Small intestine (tissue), 7 donors: ENCODE measurements around the gene SDF2L1. TPM values are rescaled to one million over a fixed set of nuclear protein-coding genes. Genes with fewer than 3 reads are reported as not detected.

Source experiments
- DNase-seq, 2 donors: peaks; one replicate each; pipeline versions ENCODE4 v3.0.0 to v3.0.0-alpha.2; 2013
- FAIRE-seq: peaks from 2 replicates; lab custom pipeline; 2012; peaks lifted over from hg19 to GRCh38; lab: Jason Lieb, UNC
- H3K27ac ChIP-seq, 3 donors: one replicate each; pipeline ENCODE4 v1.5.1; 2013; ENCODE audit warnings: low read length in 2 of 3, mild to moderate bottlenecking in 2 of 3, control low read depth in 1 of 3, inconsistent platforms in 1 of 3, low read depth in 1 of 3, moderate library complexity in 1 of 3
- H3K27me3 ChIP-seq, 3 donors: one replicate each; pipeline ENCODE4 v1.6.1; 2013; ENCODE audit warnings: low read length in 3 of 3, inconsistent platforms in 1 of 3; ENCODE audit not compliant: control insufficient read depth in 3 of 3, insufficient read depth in 3 of 3
- H3K36me3 ChIP-seq, 3 donors: one replicate each; pipeline ENCODE4 v1.6.1; 2013; ENCODE audit warnings: low read length in 3 of 3, inconsistent platforms in 1 of 3, low read depth in 1 of 3, mild to moderate bottlenecking in 1 of 3, moderate library complexity in 1 of 3; ENCODE audit not compliant: control insufficient read depth in 3 of 3, insufficient read depth in 2 of 3
- H3K4me1 ChIP-seq, 3 donors: one replicate each; pipeline ENCODE4 v1.6.1; 2013; ENCODE audit warnings: low read length in 2 of 3, inconsistent platforms in 1 of 3, low read depth in 1 of 3, mild to moderate bottlenecking in 1 of 3, moderate library complexity in 1 of 3; ENCODE audit not compliant: control insufficient read depth in 3 of 3, insufficient read depth in 2 of 3
- H3K4me3 ChIP-seq, 3 donors: one replicate each; pipeline ENCODE4 v1.5.1; 2013; ENCODE audit warnings: low read length in 3 of 3, control low read depth in 1 of 3, inconsistent platforms in 1 of 3, low read depth in 1 of 3, mild to moderate bottlenecking in 1 of 3, moderate library complexity in 1 of 3
- H3K9me3 ChIP-seq, 2 donors: one replicate each; pipeline ENCODE4 v1.6.1; 2013; ENCODE audit warnings: low read depth in 1 of 2, low read length in 1 of 2; ENCODE audit not compliant: control insufficient read depth in 2 of 2, insufficient read depth in 1 of 2
- WGBS, 3 donors: extraction: QIAGEN DNeasy Blood & Tissue Kit; methylation state at CpG; one replicate each; pipeline ENCODE4 v1.1.7; 2013; 5-methylcytosine and 5-hydroxymethylcytosine counted together
- polyA plus RNA-seq, 4 donors: library from polyadenylated mRNA; stranded (reverse) in 3 of 4; unstranded in 1 of 4; fragments of 200-250 nt in 3 of 4; fragments of 120-200 nt in 1 of 4; gene quantifications; one replicate each; pipeline versions ENCODE4 v1.2.1 to v1.2.3, GENCODE V29; 2013
- donor health status: healthy with polysubstance abuse.
- donor health status: control.
- donor health status: control.
- donor health status: Bipolar disorder and iron deficiency.
- donor health status: healthy.

The SDF2L1 gene
- polyA plus RNA-seq, 4 donors = 25.9 to 125 (median 49.8) TPM

DNA sequence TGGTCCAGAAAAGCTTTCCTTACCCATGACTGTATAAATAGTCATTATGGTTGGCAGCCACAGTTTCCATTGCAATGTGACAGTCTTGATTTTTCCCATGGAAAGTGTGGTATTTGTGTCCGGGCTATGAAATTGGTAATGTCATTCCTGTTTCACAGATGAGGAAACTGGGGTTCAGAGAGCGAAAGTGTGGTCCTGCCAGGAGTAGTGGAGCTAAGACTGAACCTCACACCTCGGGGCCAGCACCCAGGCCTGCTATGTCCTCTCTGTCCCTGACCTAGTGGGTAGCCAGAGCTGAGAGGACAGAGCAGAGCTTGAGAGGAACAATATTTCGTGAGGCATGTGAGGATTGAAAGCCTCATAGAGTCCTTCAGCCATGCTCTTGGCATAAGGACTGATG lies 11.1 kb upstream of the SDF2L1 start:
- Histone ChIP-seq H3K9me3 (no peaks in the 10 kb centered on the region), H3K4me3 (no peak overlapping the region), H3K27ac (no peak overlapping the region), H3K4me1 (peaks cover 0 to 12% (median 3%) of the 10 kb centered on the region in 3 donors), H3K36me3 (peaks cover 0 to 26% (median 3%) of the 10 kb centered on the region in 3 donors), H3K27me3 (no peaks in the 10 kb centered on the region)
- DNase-seq (no peak), FAIRE-seq (no peak)
- 88 to 89% (median 89%) methylated on average over 4 of the region's 4 CpGs for WGBS, 3 donors

DNA sequence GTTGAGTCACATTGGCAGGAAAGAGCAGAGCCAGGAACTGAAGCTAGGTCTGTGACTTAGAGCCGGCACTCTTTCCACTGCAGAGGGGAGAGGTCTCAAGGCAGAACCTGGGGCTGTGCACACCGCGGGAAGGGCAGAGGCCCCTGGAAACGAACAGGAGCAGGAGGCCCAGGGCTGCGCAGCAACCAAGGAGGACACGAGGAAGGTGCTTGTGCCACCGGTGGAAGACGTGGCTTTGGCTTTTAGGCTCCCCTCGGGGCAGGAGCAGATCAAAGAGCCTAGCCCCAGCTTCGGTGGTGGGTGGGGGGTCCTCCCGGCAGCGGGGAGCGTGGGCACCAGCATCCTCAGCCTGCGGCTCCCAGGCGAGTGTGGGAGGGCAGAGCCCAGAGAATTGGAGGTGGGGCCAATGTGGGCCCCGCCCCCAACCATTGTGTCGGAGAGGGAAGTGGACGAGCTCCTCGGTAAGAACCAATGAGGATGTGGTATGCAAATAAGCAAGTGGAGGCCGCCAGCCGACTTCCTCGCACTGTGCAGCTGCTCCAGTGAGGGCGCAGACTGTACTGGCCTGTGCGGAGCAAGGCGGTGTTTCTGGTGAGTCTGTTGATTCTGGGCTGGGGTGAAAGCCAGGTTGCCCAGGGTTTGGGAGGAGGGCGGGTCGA lies 9.7 kb upstream of the SDF2L1 start, which contains the start of gene CCDC116:
Gene CCDC116 (plus strand): TSS at position 524 of the 659 bp plus-strand sequence. CDS start 422 bp downstream, outside the sequence.
- FAIRE-seq = no peak
- DNase-seq = no peak
- Histone ChIP-seq H3K4me1 (peaks cover 0 to 12% (median 3%) of the 10 kb centered on the region in 3 donors), H3K36me3 (peaks cover 0 to 14% (median 3%) of the 10 kb centered on the region in 3 donors), H3K27ac (peak within 1 kb of the TSS in 1 of 3 donors; percentile 31), H3K9me3 (no peaks in the 10 kb centered on the region), H3K4me3 (no peak within 1 kb of the TSS), H3K27me3 (no peaks in the 10 kb centered on the region)
- WGBS, 3 donors = 52 to 91% (median 78%) methylated on average over 27 of the region's 27 CpGs

DNA sequence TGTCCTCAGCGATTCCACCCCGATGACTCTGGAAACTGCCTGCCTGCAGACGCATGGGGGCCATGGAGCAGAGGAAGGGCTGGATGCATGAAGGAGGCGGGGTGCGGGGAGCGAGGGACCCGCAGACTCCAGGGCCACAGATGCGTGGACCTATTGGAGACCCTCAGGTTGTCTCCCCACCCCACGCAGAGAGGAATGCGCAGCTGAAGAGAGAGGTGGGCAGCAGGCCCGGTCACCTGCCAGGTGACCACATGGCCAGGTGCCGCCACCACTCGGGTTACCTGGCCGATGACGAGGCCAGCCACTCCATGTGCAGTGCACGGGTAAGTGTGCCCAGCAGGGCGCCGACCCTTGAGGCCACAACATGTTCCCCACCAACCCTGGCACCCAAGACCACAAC lies 9.2 kb upstream of the SDF2L1 start:
- DNase-seq (no peak), FAIRE-seq (no peak)
- Histone ChIP-seq H3K27ac (peak overlapping the region in 1 of 3 donors; percentile 31), H3K4me3 (no peak overlapping the region), H3K9me3 (no peaks in the 10 kb centered on the region), H3K4me1 (peaks cover 0 to 11% (median 3%) of the 10 kb centered on the region in 3 donors), H3K27me3 (no peaks in the 10 kb centered on the region), H3K36me3 (peaks cover 0 to 8% (median 2%) of the 10 kb centered on the region in 3 donors)
- 80 to 97% (median 95%) methylated on average over 15 to 18 of the region's 18 CpGs for WGBS, 3 donors

- DNase-seq (no peak), FAIRE-seq (no peak)
- H3K9me3 ChIP-seq = no peaks in the 10 kb centered on the region
- peaks cover 0 to 2% (median 0%) of the 10 kb centered on the region in 3 donors for H3K36me3 ChIP-seq
- no peak overlapping the region for H3K27ac ChIP-seq
- H3K4me1 ChIP-seq = peaks cover 0 to 5% (median 3%) of the 10 kb centered on the region in 3 donors
- H3K27me3 ChIP-seq = no peaks in the 10 kb centered on the region
- WGBS, 3 donors = 90 to 100% (median 93%) methylated on average over 4 of the region's 4 CpGs
- H3K4me3 ChIP-seq = no peak overlapping the region
Measured at GRCh38 chr22:21633481-21633880, 8.6 kb upstream of the SDF2L1 start.

GRCh38 chr22:21634081-21634480 lies 8.0 kb upstream of the SDF2L1 start:
- no peak for DNase-seq
- no peaks in the 10 kb centered on the region for H3K9me3 ChIP-seq
- 94 to 95% (median 95%) methylated on average over 15 to 16 of the region's 16 CpGs for WGBS, 3 donors
- peaks cover 0 to 1% (median 0%) of the 10 kb centered on the region in 3 donors for H3K4me1 ChIP-seq
- H3K36me3 ChIP-seq = no peaks in the 10 kb centered on the region
- H3K4me3 ChIP-seq = no peak overlapping the region
- FAIRE-seq = no peak
- H3K27me3 ChIP-seq = no peaks in the 10 kb centered on the region
- H3K27ac ChIP-seq = no peak overlapping the region

DNA sequence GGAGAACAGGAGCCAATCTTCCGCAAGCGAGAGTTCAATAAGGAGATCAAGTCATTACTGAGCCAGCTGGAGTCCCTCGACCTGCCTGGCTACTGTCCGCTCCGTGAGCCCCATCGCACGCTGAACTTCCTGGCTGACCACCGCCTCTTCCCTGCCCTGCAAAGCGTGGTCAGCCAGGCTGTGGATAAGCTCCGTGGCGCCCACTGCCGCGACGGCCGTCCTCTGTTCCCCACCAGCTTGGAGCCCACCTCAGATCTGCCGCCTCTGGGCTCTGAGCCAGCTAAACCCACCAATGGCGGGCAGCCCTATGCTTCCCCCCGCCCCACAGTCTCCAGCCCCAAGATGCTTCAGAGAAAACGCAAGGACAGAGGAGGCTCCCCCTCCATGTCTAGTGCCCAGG lies 7.3 kb upstream of the SDF2L1 start:
- DNase-seq (no peak), FAIRE-seq (no peak)
- no peaks in the 10 kb centered on the region for H3K27me3 ChIP-seq
- no peaks in the 10 kb centered on the region for H3K4me1 ChIP-seq
- no peaks in the 10 kb centered on the region for H3K36me3 ChIP-seq
- H3K4me3 ChIP-seq = no peak overlapping the region
- 86 to 96% (median 92%) methylated on average over 19 of the region's 19 CpGs for WGBS, 3 donors
- H3K27ac ChIP-seq = no peak overlapping the region
- H3K9me3 ChIP-seq = no peaks in the 10 kb centered on the region

DNA sequence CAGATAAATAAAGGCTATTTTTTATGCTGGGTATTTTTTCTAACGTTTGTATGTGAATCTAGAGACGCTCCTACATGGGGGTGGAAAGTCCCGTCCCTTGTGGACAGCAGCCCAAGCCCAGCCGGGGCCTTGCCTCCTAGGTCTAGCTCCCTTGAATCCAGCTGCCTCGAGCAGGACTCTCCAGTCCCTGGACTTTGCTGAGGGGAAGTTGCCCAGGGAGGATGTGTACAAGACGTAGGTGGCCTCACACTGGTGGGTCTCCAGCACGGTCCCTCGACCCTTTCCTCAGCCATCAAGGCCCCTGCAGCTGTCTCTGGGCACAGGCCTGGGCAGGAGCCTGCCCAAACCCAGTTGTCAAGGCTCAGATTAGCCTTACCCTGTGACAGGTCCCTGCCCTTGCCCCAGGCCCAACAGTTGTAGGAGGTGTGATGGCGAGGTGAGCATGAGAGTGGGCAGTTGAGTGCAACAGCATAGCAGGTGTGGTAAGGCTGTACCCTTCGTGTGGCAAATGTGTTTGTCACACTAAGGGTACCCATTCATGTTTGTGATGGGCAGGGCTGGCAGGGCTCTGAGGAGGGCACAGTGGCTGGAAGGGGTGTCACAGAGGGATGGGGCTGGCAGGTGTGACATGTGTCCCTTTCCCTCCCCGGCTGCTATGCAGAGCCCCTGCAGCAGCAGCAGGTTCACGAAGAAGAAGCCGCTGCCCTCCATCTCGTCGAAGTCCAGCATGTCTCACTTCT lies 6.2 kb upstream of the SDF2L1 start:
- Histone ChIP-seq H3K9me3 (no peaks in the 10 kb centered on the region), H3K27me3 (no peaks in the 10 kb centered on the region), H3K4me1 (peaks cover 0 to 3% (median 2%) of the 10 kb centered on the region in 3 donors), H3K4me3 (no peak overlapping the region), H3K36me3 (no peaks in the 10 kb centered on the region), H3K27ac (no peak overlapping the region)
- FAIRE-seq = no peak
- WGBS, 3 donors = 83 to 88% (median 88%) methylated on average over 15 of the region's 15 CpGs
- DNase-seq = no peak

DNA sequence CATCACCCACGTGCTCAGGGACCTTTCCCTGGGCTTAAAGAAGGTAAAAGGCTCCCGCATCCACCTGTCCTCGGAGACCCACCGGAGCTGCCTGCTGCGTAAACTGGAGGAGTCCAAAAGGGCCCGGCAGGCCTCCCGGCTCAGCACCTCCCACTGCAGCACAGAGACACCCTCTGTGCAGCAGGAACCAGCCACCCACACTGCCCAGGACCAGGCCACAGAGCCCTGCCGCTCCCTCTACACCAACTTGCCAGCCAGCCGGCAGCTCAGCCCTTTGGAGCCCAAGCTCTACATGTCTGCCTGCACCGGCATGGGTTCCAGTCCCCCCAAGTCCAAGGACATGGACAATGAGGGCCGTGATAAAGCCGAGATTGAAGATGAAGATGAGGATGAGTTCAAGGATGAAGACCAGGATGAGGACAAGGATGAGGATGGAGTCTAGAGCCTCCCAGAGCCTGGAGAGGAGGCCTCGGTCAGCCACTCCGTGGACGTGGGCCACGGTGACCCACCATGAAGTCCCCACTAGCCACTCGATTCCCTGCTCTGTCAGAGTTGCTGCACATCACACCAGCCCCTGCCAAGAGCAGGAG lies 5.4 kb upstream of the SDF2L1 start:
- no peak for FAIRE-seq
- WGBS, 3 donors = 91 to 93% (median 92%) methylated on average over 17 of the region's 17 CpGs
- no peaks in the 10 kb centered on the region for H3K9me3 ChIP-seq
- no peak overlapping the region for H3K4me3 ChIP-seq
- no peak overlapping the region for H3K27ac ChIP-seq
- no peaks in the 10 kb centered on the region for H3K27me3 ChIP-seq
- peaks cover 0 to 10% (median 6%) of the 10 kb centered on the region in 3 donors for H3K4me1 ChIP-seq
- DNase-seq = no peak
- H3K36me3 ChIP-seq = no peaks in the 10 kb centered on the region
